GM21825 (cell line): ENCODE data around the gene CLIP3.
A peak's percentile ranks its signal among the peaks of the same experiment; 100 is the strongest.
"Not testable (repeated sequence)": the region's sequence is repeated elsewhere in the genome, so short reads cannot be mapped to it uniquely, and the experiment has no call there.

Experiments used
- ATAC-seq: cut with Tn5 transposase; IDR thresholded peaks from one replicate; pipeline ENCODE4 v1.9.1; 2021; ENCODE audit warnings: mild to moderate bottlenecking, moderate library complexity; ENCODE audit not compliant: unreplicated experiment

Gene CLIP3

DNA sequence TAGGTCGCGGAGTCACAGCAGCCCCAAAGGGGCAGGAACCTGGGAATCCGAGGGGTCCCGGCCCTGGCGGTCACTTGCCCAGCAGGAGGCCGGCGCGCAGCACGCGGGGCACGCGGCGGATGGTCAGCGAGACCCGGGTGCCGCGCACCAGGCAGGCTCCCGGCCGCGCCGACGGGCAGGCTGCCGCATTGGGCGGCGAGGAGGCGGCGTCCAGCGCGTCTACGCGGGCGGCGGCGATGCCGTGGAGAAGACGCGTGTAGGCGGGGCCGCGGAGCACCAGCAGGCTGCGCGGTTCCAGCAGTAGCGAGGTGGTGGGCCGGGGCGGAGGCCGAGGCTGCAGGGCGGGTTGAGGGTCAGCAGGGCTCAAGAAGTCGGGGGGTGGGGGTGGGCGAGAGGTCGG is 23.5 kb downstream of the CLIP3 start:
- ATAC-seq, result no peak

GRCh38 chr19:36008336-36008978 is 24.2 kb downstream of the CLIP3 start, which contains the start of gene SYNE4:
SYNE4 (minus strand) TSS chr19:36008813; CDS start chr19:36008681, 132 bp downstream.
- ATAC-seq, result no peak

DNA sequence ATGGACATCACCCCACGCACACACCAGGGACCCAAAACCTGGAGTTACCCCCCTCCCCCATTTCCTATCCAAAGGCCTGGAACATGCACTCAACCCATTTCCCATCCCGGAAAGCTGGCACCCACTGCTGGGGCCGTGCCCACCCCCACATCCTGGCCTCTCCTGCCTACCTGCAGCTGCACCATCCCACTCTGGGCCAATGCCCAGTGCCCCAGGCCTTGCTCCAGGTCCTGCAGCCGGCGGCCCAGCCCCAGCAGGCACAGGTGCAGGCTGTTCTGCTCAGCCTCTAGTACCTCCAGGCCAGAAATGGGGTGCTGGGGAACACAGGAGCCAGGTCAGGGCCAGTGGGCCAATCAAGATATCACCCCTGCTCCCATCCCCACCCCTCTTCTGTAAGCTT is 25.7 kb downstream of the CLIP3 start:
- ATAC-seq, result no peak

GRCh38 chr19:36003284-36003683 is 29.4 kb downstream of the CLIP3 start:
- ATAC-seq, result no peak

- no peak for ATAC-seq
Observed at GRCh38 chr19:36001605-36002004, 31.1 kb downstream of the CLIP3 start.

GRCh38 chr19:35996777-35997176 is 35.9 kb downstream of the CLIP3 start:
- no peak for ATAC-seq

DNA sequence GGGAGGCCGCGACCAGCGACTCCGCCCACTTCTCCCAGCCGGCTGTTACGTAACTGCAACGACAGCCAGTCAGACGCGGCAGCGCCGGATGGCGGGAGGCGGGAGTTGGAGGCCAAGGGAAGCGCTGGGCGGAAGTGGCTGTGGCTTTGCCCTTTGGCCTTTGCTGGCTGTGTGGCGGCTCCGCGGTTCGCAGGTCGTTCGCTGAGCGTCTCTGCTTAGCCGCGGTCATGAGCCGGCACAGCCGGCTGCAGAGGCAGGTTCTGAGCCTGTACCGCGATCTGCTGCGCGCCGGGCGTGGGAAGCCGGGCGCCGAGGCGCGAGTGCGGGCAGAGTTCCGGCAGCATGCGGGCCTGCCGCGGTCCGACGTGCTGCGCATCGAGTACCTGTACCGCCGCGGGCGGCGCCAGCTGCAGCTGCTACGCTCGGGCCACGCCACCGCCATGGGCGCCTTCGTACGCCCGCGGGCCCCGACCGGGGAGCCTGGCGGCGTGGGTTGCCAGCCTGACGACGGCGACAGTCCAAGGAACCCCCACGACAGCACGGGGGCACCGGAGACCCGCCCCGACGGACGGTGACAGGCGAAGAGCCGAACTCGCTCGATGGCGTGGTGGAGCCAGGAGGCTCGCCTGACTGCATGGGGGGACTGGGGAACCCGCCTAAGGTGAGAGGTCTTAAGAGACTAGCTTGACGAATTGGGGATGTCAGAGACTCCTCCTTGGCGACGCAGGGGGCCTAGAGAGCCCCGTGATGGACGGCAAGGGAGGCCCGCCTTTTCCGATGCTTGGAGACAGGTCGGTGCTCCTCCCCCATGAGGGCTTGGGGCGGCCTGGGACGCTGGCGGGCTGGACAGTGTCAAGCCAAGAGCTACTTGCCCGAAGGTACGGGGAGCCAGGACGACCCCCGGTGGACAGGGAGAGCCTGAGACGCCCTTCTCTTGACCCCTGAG is 37.4 kb downstream of the CLIP3 start, which contains the start of gene SDHAF1:
TSS of gene SDHAF1 (plus strand) at position 141 of the 946 bp plus-strand sequence. CDS start at position 228, 87 bp downstream.
- ATAC-seq, result peak; percentile 76

GRCh38 chr19:35993923-35994598 is 38.6 kb downstream of the CLIP3 start:
- no peak for ATAC-seq

GRCh38 chr19:35992907-35993765 is 39.5 kb downstream of the CLIP3 start:
- no peak for ATAC-seq

DNA sequence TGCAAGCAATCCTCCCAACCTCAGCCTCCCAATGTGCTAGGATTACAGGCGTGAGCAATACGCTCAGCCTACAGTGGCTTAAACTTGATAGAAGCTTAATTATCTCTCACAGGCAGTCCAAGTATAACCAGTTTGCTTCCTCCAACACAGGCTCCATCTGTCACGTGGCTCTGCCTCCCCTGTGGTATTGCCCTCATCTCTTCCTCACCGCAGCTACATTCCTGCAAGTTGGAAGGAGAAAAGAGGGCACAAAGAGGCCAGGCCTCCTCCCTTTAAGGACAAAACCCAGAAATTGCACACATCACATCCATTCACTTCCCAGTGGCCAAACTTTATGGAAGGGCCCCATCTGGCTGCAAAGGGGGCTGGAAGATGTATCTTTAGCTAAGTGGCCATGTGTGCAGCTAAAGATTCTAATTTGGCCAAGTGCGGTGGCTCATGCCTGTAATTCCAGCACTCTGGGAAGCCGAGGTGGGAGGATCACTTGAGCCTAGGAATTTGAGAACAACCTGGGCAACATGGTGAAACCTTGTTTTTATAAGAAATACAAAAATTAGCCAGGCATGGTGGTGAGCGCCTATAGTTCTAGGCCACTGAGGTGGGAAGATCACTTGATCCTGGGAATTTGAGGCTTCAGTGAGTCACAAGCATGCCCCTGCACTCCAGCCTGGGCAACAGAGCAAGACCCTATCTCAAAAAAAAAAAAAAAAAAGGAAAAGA is 40.8 kb downstream of the CLIP3 start:
- ATAC-seq, result no peak

DNA sequence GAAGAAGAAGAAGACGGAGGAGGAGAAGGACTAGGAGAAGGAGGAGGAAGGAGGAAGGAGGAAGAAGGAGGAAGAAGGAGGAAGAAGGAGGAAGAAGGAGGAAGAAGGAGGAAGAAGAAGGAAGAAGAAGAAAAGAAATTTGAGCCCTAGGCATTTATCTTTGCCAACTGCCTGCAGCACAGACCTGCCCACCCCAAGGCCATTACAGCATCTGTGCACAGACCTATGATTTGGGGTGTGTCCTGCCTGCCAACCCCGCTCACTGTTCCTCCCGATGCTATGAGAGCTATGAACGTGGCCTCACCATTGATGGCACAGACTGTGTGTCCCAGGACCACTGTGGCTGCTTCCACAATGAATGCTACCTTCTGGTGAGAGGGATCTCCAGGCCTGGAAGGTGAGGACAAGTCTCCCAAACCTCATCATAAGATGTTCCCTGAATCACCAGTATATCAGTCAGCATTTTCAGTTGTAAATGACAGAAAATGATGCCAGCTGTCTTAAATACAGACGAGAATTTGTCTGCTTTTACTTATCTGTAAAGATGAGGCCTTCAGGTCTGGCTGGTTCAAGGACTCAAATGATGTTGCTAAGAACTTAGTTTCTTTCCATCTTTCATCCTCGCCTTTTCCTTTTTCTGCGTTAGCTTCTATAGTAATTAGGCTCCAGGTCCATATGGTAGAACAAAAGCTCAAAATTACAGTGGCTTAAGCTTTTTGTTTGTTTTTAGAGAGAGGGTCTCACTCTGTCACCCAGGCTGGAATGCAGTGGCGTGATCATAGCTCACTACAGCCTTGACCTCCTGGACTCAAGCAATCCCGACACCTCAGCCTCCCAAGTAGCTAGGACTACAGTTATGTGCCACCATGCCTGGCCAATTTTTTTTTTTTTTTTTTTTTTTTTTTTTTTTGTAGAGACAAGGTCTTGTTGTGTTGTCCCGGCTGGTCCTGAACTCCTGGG is 41.6 kb downstream of the CLIP3 start:
- no peak for ATAC-seq

GRCh38 chr19:35990156-35990555 is 42.5 kb downstream of the CLIP3 start:
- no peak for ATAC-seq

DNA sequence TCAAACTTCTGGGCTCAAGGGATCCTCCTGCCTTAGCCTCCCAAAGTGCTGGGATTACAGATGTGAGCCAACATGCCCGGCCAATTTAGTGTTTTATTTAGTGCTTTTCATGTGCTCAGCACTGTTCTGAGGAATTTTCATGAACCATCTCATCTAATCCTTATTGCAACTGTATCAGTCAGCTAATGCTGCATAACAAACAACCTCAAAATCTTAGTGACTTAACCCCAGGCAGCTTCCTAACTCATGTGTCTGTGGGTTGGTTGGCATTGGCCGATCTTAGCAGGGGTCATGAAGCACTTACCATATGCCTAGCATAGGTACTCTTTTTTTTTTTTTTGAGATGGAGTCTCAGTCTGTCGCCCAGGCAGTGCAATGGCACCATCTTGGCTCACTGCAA is 43.8 kb downstream of the CLIP3 start:
- no peak for ATAC-seq

DNA sequence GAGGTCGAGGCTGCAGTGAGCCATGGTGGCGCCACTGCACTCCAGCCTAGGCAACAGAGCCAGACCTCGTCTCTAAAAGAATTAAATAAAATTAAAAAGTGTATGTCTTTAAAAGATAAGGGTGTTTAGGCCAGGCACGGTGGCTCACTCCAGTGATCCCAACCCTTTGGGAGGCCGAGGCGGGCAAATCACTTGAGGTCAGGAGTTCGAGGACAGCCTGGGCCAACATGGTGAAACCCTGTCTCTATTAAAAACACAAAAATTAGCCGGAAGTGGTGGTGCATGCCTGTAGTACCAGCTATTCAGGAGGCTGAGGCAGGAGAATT is 45.1 kb downstream of the CLIP3 start:
- ATAC-seq, result no peak

DNA sequence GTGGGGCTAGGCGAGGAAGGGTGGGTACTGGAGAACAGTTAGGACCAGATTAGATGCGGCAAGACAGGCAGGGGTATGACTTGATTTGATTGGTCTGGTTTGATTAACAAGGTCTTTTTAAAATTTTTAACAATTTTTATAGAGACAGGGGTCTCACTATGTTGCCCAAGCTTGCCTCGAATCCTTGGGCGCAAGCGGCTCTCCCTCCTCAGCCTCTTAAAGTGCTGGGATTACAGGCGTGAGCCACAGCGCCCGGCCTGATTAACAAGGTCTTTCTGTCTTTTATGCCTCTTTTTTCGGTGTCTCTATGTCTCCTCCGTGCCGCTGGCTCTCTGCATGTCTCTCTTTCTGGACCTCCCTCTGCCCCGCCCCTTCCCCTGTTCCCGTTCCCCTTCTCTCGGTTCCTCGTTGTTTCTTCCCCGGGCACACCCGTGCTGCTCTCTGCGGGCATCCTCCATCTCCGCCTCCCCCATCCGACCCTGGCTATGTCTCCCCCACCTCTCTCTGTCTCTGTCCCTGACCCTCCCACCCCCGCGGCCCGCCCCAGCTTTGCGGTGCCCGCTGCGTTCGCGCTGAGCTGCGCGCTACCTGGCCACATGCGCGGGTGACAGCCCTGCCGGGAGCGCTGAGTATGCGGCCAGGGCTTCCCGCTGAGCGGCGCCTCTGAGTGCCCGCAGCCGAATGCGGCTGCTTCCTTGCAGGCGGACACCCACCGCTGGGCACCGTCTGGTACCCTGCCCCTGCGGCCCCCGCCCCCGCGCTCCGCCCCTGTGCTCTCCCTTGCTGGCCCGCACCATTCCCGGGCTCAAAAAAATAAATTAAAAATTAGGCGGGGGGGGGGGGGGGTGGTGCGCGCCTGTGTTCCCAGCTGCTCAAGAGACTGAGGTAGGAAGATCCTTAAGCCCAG is 45.8 kb downstream of the CLIP3 start:
- no peak for ATAC-seq

DNA sequence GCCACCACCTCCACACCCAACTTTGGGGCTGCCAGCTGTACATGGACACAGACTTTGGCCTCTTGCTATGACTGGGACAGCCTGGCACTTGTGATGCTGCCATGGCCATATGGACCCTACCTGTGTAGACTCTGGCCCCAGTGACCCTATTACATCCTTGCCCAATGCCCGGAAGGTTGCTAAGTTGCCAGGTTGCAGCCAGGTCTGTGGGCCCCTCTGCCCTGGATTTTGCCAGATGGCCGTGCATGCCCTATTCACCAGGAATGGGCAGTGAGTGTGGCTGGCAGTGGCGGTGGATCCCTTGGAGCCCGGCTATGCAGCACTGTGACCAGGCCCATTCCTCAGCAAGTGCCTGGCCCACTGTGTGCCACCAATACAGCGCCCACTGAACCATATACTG is 46.6 kb downstream of the CLIP3 start:
- no peak for ATAC-seq

- ATAC-seq, result no peak
Observed at GRCh38 chr19:35983177-35983576, 49.5 kb downstream of the CLIP3 start.

DNA sequence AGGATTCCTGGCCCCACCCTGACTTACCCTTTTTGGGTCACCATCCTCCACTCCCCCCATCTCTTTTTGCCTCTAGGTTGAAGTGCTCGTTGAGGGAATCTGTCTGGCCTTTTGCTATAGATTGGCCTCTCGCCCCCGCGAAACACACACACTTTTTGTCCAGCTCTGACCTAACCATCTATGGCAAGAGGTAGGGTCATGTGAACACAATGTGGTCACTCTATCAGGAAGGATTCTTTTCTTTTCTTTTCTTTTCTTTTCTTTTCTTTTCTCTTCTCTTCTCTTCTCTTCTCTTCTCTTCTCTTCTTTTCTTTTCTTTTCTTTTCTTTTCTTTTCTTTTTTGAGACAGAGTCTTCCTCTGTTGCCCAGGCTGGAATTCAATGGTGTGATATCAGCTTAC is 51.7 kb downstream of the CLIP3 start:
- ATAC-seq, result not testable (repeated sequence)
